GM21529 (cell line): ENCODE results near the gene TFEB.

Experiments used
- ATAC-seq: cut with Tn5 transposase; IDR thresholded peaks from one replicate; pipeline ENCODE4 v1.9.1; 2021; ENCODE audit not compliant: unreplicated experiment

The TFEB gene

DNA sequence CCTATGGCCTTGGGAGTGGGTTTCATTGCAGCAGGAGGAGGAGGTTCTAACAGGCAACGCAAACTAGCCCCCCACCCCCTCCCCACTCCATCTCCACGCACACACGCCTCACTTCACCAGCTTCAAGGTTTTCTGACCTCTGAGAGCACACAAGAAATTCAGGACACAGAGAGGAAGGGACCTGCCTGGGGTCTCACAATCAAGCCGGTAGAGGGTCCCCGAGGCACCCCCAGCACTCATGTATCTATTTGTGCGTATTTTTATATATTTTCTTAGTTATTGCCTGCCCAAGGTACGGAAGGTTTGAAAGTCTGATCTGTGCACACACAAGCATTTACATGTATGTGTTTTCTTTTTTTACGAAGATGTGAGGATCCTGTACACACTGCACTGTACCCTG lies 80.2 kb downstream of the TFEB start:
- no peak for ATAC-seq

DNA sequence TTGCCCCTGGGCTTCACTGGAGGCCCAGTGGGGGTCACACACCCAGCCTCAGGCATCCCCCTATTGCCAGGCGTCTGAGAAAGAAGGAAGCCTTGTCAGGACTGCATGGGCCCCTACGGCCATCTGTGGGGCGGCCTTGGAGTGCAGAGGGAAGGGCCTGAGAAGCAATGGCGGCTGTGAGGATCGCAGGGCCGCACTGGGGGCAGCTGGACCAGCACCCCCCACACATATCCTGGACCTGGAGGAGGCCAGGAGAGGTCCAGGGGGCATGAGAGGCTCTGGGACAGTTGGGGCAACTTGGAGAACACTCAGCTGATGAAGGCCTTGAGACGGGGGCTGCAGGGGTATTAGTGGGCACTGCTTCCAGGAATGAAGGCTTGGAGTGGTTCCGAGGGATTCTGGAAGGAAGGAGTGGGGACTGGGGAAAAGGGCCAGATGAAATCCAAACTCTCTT lies 80.7 kb downstream of the TFEB start:
- ATAC-seq = no peak

DNA sequence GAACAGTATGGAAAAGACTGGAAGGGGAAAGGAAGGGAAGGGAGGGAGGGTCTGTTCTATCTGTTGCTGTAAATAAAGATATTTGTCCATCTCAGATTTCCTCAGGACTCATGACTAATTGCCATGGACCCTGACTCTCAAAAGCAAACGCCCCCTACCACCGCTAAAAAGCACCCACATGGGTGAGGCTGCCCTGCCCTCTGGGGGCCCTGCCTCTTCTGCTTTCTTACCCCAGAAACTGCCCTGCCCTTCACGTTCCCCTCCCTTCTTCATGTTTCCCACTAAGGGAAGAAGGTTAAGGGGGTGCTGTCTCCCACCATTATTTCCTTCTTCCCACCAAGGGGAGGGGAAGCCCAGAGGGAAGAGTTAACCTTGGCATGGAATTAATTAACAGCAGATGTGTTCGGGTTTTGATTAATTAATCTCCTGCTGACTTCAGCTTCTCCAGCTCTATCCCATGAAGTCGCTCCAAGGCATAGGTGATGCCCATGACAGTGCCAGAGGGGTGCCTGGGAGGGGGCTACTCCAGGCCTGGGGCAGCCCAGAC lies 81.2 kb downstream of the TFEB start:
- no peak for ATAC-seq

DNA sequence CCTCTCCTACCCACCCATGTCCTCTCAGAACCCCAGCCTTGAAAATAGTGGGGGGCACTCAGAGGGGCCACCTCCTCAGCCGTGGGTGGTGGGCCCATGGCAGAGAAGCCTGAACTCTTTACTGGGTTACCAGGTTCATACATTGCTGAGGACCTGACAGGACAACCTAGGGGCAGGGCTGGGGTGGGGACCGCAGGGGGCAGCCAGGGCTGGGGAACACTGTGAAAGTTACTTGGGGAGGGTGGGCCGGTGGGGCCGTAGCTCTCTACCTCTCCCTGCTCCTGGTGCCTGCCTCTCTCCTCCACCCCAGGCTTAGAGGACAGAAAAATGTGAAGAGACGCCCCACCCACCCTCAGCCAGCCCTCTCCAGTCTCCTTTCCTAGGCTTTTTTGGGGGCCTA lies 81.7 kb downstream of the TFEB start:
- no peak for ATAC-seq

- no peak for ATAC-seq
Measured at GRCh38 chr6:41652866-41653652, 82.3 kb downstream of the TFEB start.

- no peak for ATAC-seq
Measured at GRCh38 chr6:41651962-41652657, 83.3 kb downstream of the TFEB start.

- ATAC-seq = no peak
Measured at GRCh38 chr6:41651246-41651961, 84.0 kb downstream of the TFEB start.

- ATAC-seq = no peak
Measured at GRCh38 chr6:41650120-41650519, 85.3 kb downstream of the TFEB start.

GRCh38 chr6:41649596-41649995 lies 85.8 kb downstream of the TFEB start:
- ATAC-seq = no peak

GRCh38 chr6:41648921-41649320 lies 86.5 kb downstream of the TFEB start:
- no peak for ATAC-seq

DNA sequence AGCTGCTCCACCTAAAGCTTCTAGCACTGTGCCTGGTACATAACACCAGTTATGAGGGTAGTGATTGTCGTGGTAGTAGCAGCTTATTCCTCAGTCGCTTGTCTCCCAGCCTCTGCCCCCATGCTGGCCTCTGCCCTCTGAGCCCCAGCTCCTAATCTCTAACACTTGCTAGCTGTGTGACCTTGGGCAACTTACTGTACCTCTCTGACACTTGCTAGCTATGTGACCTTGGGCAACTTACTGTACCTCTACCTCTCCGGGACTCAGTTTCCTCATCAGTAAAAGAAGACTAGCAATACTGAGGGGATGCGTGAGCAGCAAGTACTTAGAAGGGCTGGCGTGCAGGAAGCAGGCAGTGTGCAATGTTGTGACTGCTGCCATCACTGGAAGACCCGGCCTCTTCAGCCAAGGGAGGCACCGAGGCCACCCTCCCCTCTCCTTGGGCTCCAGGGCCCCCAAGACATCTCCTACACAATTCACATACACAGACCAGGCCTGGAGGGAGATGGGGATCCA lies 87.3 kb downstream of the TFEB start:
- ATAC-seq = no peak

DNA sequence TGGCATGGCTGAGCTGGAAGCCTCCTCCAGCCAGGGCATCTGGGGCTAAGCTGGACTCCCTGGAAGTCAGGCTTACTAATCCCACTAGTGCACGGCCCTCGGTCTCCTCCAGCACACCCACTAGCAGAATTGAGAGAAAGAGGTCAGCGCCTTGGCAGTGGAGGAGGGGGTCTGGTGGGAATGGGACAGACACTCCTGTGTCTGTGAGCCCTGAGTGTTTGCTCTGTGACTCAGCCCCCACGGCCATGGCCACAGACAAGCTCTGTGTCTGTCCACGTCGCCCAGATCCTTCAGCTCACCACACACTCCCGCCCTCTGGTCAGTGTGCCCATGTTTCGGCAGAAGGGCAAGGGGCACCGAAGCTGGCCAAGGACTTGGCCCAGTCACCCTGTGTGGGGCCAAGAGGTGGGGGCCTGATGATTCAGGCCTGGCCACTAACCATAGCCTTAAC lies 88.3 kb downstream of the TFEB start:
- no peak for ATAC-seq

GRCh38 chr6:41646026-41646795 lies 89.2 kb downstream of the TFEB start:
- ATAC-seq = no peak

- no peak for ATAC-seq
Measured at GRCh38 chr6:41645007-41645618, 90.3 kb downstream of the TFEB start.

DNA sequence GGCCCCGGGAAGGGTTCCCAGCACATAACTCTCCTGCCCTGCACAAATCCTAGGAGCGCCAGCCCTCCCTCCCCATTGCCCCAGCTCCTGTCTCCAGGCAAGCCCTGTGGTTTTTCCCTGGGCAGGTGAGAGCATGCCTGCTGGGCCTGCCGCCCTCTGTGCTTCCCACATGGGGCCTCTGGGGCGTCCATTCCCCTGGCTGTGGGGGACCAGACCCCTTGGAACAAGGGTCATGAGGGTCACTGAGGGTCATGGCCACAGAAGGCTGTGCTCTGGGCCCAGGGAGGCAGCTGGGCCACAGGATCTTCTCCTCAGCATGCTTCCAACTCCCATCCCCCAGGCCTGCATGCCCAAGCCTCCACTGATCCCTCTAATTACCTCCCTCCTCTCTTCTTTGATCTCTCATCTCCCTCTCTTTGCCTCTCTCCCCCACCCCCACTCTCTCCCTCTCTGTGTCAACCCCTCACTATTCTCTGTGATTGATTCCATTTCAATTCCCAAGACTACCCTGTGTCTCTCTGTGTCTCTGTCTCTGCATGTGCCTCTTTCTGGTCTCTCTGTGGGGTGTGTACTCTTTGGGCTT lies 91.0 kb downstream of the TFEB start:
- ATAC-seq = no peak

GRCh38 chr6:41643899-41644269 lies 91.5 kb downstream of the TFEB start:
- no peak for ATAC-seq

DNA sequence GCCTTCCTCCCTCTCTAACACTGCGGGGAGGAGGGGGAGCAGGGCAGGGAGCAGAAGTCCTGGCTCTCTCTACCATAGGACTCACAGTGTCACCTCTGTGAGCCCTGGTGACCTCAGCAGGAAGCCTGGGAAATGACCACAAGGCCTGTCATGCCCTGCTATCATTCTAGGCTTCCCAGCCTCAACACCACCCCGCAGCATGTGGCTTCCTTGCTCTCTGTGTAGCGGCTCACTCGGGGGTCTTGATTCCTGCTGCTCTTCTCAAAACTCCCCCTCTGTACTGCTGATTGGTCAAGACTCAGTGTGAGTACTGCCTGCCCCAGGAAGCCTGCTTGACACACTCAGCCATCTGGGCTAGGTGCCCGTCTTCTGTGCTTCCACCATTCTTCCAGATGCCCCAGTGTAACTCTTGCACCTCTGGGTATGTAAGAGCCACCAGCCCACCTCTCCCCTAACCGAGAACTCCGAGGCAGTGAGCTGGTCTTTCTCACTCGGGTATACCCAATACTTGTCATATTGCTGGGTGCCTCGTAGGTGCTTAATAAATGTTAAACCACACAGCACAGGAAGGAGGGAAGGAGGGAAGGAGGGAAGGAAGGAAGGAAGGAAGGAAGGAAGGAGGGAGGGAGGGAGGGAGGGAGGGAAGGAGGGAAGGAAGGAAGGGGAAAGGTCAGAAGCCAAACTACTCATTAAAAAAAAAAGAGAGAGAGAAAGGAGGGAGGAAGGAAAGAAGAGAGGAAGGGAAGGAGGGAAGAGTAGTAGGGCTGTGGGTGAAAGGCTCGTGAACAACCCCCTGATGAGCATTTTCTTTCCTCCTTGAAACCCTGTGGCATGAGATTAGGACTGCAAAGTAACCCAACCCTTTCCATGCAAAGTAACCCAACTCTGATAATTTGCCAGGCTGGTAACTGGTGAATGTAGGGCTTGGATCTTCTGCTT lies 92.2 kb downstream of the TFEB start:
- no peak for ATAC-seq

- ATAC-seq = no peak
Measured at GRCh38 chr6:41642090-41642959, 93.1 kb downstream of the TFEB start.
